HEK293T (cell line): ENCODE data around the gene PRDM16.

ENCODE experiments used
- CTCF ChIA-PET: fragments of 350-600 bp; formaldehyde crosslinking; extraction: SDS; loops from one replicate; lab custom pipeline; 2021; ENCODE audit warnings: antibody characterized with exemption, inconsistent platforms; lab: Yijun Ruan, JAX
- POLR2A ChIA-PET: fragments of 350-600 bp; formaldehyde crosslinking; extraction: SDS; loops from one replicate; lab custom pipeline; 2020; ENCODE audit warnings: antibody characterized with exemption, inconsistent platforms; lab: Yijun Ruan, JAX
- DNase-seq: peaks from one replicate; pipeline ENCODE4 v3.0.0; 2012; ENCODE audit warnings: mixed read lengths; ENCODE audit errors: extremely low spot score
- ARNT ChIP-seq: fragments of 450-650 bp; IDR thresholded peaks from 2 replicates; pipeline ENCODE4 v1.6.1; 2017; ENCODE audit warnings: mild to moderate bottlenecking
- BHLHE40 ChIP-seq: fragments of 450-650 bp; IDR thresholded peaks from 2 replicates; pipeline ENCODE4 v1.6.1; 2016; ENCODE audit warnings: mild to moderate bottlenecking, moderate library complexity, borderline replicate concordance
- CTBP1 ChIP-seq: fragments of 450-650 bp; IDR thresholded peaks from 2 replicates; pipeline ENCODE4 v1.6.1; 2016; ENCODE audit warnings: borderline replicate concordance
- ELF4 ChIP-seq: fragments of 450-650 bp; IDR thresholded peaks from 2 replicates; pipeline ENCODE4 v1.6.1; 2017; ENCODE audit warnings: antibody characterized with exemption
- FOXA1 ChIP-seq: fragments of 450-650 bp; IDR thresholded peaks from 2 replicates; pipeline ENCODE4 v1.6.1; 2016; ENCODE audit warnings: mild to moderate bottlenecking
- FOXK2 ChIP-seq: fragments of 450-650 bp; IDR thresholded peaks from 2 replicates; pipeline ENCODE4 v1.6.1; 2016; ENCODE audit warnings: mild to moderate bottlenecking
- FOXM1 ChIP-seq: fragments of 450-650 bp; IDR thresholded peaks from 2 replicates; pipeline ENCODE4 v1.6.1; 2017; ENCODE audit warnings: mild to moderate bottlenecking, borderline replicate concordance
- HDGF ChIP-seq: fragments of 450-650 bp; IDR thresholded peaks from 2 replicates; pipeline ENCODE4 v1.6.1; 2017; ENCODE audit warnings: antibody characterized with exemption, borderline replicate concordance
- L3MBTL2 ChIP-seq: fragments of 450-650 bp; conservative IDR thresholded peaks from 2 replicates; pipeline ENCODE4 v1.6.1; 2016; ENCODE audit warnings: mild to moderate bottlenecking
- LEF1 ChIP-seq: fragments of 450-650 bp; IDR thresholded peaks from 2 replicates; pipeline ENCODE4 v1.6.1; 2017; ENCODE audit warnings: mild to moderate bottlenecking, borderline replicate concordance
- NFRKB ChIP-seq: fragments of 450-650 bp; IDR thresholded peaks from 2 replicates; pipeline ENCODE4 v1.6.1; 2016; ENCODE audit warnings: mild to moderate bottlenecking, moderate library complexity
- SP1 ChIP-seq: fragments of 450-650 bp; IDR thresholded peaks from 2 replicates; pipeline ENCODE4 v1.6.1; 2017
- SUZ12 ChIP-seq: fragments of 450-650 bp; IDR thresholded peaks from 2 replicates; pipeline ENCODE4 v1.6.1; 2016; ENCODE audit warnings: mild to moderate bottlenecking
- TARDBP ChIP-seq: fragments of 450-650 bp; IDR thresholded peaks from 2 replicates; pipeline ENCODE4 v1.6.1; 2016
- TF ChIP-seq, protein P1 (sequence below): fragments of 450-650 bp; IDR thresholded peaks from 2 replicates; pipeline ENCODE4 v1.6.1; 2016

Gene PRDM16

GRCh38 chr1:3053366-3053980, 15.5 kb upstream of the PRDM16 start:
- POLR2A ChIA-PET, result no interaction called here
- DNase-seq, result no peak
- no peak for TF ChIP-seq FOXA1
- TF ChIP-seq HDGF, result no peak
- no peak for TF ChIP-seq TARDBP
- TF ChIP-seq, protein P1, sequence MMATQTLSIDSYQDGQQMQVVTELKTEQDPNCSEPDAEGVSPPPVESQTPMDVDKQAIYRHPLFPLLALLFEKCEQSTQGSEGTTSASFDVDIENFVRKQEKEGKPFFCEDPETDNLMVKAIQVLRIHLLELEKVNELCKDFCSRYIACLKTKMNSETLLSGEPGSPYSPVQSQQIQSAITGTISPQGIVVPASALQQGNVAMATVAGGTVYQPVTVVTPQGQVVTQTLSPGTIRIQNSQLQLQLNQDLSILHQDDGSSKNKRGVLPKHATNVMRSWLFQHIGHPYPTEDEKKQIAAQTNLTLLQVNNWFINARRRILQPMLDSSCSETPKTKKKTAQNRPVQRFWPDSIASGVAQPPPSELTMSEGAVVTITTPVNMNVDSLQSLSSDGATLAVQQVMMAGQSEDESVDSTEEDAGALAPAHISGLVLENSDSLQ, result no peak
- no peak for TF ChIP-seq SUZ12
- no peak for TF ChIP-seq NFRKB
- no peak for TF ChIP-seq SP1
- CTCF ChIA-PET, result no interaction called here

DNA sequence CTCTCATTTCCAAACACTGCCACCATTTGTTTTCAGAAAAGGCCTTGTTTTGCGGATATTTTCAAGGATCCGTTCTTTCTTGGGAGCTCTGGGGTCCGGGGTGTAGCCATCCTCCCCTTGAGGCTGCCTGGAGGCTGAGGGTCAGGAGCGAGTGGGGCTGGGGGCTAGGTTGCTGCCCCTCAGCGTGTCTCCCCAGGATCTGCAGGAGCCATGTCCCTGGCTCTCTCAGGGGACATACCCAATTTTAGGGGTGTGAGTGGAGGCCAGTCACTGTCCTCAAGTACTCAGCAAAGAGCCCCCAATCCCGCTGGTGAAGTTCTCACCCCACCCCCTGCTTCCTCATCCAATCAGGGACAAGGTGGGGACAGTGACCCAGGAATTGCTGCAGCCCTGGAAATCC, 15.0 kb upstream of the PRDM16 start:
- TF ChIP-seq, protein P1, result no peak
- no peak for TF ChIP-seq CTBP1
- no peak for TF ChIP-seq NFRKB
- TF ChIP-seq TARDBP, result no peak
- TF ChIP-seq LEF1, result no peak
- TF ChIP-seq FOXM1, result no peak
- DNase-seq, result no peak
- POLR2A ChIA-PET, result no interaction called here
- CTCF ChIA-PET, result no interaction called here

GRCh38 chr1:3054474-3054873, 14.5 kb upstream of the PRDM16 start:
- no peak for TF ChIP-seq ARNT
- peak; percentile 78 for TF ChIP-seq L3MBTL2
- POLR2A ChIA-PET, result no interaction called here
- CTCF ChIA-PET, result no interaction called here
- no peak for DNase-seq

DNA sequence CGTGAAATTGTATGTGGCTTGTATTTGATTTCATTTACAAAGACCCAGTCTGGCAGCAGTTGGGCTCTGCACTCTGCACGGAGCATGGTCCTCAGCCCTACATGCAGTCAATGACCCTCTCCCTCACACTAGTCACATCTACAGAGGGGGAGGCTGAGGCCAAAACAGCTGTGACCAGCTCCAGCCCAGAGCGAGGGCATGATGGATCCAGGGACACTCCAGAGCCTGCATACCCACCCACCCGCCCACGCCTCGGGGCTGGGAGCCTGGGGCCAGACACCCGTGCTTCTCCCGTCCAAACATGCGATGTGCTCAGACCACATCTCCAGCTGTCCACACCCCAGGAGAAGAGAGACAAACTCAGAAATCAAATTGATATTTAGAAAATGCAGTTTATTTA, 14.0 kb upstream of the PRDM16 start:
- TF ChIP-seq ARNT, result no peak
- TF ChIP-seq, protein P1, result no peak
- no peak for TF ChIP-seq L3MBTL2
- TF ChIP-seq TARDBP, result no peak
- no peak for TF ChIP-seq NFRKB
- TF ChIP-seq HDGF, result no peak
- TF ChIP-seq BHLHE40, result no peak
- TF ChIP-seq ELF4, result no peak
- TF ChIP-seq SP1, result no peak
- DNase-seq, result no peak
- CTCF ChIA-PET, result no interaction called here
- POLR2A ChIA-PET, result no interaction called here

DNA sequence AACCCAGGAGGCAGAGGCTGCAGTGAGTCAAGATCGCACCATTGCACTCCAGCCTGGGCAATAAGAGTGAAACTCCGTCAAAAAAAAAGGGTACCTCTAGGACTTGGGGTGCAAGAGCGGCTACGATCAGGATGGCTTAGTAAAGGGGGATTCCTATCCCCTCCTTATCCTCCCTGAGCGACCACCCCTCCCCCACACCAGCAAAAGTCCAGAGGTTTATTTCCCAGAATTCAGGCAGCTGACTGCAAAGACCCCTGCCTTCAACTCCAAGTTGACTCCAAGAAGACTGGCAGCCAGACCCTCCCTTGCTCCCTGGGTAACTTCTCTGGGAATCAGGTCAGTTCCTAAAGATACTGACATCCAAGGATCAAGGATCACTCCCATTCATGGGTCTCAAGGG, 12.4 kb upstream of the PRDM16 start:
- POLR2A ChIA-PET, result no interaction called here
- TF ChIP-seq TARDBP (no peak), FOXA1 (no peak), NFRKB (no peak), SUZ12 (no peak)
- CTCF ChIA-PET, result no interaction called here
- DNase-seq, result no peak

DNA sequence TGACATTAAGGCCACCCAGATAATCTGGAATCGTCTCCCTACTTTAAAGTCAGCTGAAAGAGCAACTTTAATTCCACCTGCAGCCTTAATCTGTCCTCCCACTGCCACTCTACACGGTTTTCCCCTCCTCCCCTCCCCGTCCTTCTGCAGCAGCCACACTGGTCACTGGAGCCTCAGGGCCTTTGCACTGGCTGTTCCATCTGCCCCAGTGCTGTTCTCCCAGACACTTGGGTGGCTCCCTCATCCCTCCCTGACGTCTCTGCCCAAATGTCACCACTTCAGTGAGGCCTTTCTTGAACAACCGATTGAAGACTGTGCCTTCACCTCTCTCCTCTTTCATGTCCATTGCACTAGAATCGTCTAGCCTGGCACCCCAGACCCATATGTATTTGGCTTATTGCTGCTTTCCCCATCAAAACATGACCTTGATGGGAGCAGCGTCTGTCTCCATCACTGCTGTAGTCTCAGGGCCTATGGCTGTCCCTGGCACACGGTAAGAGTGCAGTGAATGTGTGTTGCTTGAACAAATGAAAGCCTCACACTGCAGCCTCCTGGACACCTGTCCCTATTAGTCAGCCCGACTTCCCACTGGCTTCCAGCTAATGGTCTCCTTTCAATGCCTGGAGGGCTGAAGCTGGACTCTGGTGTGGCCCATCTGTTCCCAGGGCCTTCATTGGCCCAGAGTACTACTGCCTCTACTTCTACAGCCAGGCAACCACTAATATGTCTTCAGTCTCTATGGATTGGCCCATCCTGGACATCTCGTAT, 10.6 kb upstream of the PRDM16 start:
- no peak for TF ChIP-seq SP1
- TF ChIP-seq TARDBP, result no peak
- no peak for TF ChIP-seq ARNT
- no peak for DNase-seq
- ChIA-PET CTCF (no interaction called here), POLR2A (no interaction called here)

DNA sequence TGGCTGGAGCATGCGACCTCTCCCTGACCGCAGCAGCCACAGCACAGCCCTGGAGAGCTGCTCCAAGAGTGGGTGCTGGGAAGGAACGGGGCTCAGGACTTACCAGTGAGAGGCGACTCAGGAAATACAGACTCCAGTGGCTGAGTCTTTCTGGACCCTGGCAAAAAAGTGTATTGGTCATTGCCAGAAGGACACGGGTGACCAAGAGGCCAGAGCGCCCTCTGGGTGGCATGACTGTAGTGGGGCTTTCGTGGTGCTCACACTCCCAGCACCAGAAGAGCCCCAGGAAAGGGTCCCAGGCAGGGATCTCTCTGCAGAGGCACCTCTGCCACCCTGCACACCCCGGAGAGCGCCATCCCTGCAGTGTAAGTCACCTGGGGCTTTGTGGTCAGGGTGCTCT, 8.9 kb upstream of the PRDM16 start:
- ChIA-PET POLR2A (no interaction called here), CTCF (no interaction called here)
- no peak for DNase-seq
- no peak for TF ChIP-seq LEF1
- TF ChIP-seq SUZ12, result no peak
- TF ChIP-seq FOXK2, result no peak
- no peak for TF ChIP-seq CTBP1
- no peak for TF ChIP-seq L3MBTL2
- no peak for TF ChIP-seq TARDBP
